ENCODE measurements around the gene SEMA4G.

The SEMA4G gene

DNA sequence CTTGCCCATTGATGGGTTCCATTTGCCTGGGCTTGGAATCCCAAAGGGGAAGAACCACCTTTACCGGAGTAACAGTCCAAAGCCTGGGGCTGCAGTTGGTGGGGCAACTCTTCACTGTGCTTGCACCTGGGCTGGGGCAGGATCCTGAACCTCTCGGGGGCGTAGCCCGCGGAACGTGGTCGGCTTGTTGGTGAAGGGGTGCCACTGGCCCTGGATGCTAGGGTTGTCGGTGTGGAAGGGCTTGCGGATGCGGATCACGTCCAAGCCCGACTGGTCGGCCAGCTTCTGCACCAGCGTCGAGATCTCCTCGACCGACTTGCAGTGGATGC lies 17.3 kb downstream of the SEMA4G start:
- Histone ChIP-seq H3K9me3 (ENCODE audit: insufficient read depth, low read length) (no peaks in the 10 kb centered on the region), H3K27ac (ENCODE audit: low read length) (no peak overlapping the region), H3K4me3 (ENCODE audit: low read length) (peak overlapping the region; percentile 93), H3K27me3 (ENCODE audit: low read depth, low read length) (no peaks in the 10 kb centered on the region), H3K79me2 (ENCODE audit: low read length) (peaks cover 57% of the 10 kb centered on the region), H3K4me2 (ENCODE audit: low read length) (peak overlapping the region; percentile 96), H3K9ac (ENCODE audit: low read length) (peak overlapping the region; percentile 76), H3K4me1 (ENCODE audit: low read length) (peaks cover 18% of the 10 kb centered on the region), H3K36me3 (replicated peaks; ENCODE audit: low read depth, low read length) (peaks cover 19% of the 10 kb centered on the region), H4K20me1 (ENCODE audit: insufficient read depth, low read length) (no peaks in the 10 kb centered on the region), H2AFZ (ENCODE audit: low read depth, low read length) (no peak overlapping the region)
- TF ChIP-seq EZH2phosphoT487 (IDR thresholded peaks at IDR 0.05; ENCODE audit: low read depth): no peak
- TF ChIP-seq, protein P1, sequence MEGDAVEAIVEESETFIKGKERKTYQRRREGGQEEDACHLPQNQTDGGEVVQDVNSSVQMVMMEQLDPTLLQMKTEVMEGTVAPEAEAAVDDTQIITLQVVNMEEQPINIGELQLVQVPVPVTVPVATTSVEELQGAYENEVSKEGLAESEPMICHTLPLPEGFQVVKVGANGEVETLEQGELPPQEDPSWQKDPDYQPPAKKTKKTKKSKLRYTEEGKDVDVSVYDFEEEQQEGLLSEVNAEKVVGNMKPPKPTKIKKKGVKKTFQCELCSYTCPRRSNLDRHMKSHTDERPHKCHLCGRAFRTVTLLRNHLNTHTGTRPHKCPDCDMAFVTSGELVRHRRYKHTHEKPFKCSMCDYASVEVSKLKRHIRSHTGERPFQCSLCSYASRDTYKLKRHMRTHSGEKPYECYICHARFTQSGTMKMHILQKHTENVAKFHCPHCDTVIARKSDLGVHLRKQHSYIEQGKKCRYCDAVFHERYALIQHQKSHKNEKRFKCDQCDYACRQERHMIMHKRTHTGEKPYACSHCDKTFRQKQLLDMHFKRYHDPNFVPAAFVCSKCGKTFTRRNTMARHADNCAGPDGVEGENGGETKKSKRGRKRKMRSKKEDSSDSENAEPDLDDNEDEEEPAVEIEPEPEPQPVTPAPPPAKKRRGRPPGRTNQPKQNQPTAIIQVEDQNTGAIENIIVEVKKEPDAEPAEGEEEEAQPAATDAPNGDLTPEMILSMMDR (IDR thresholded peaks at IDR 0.05; ENCODE audit: low read depth, low read length): no peak

DNA sequence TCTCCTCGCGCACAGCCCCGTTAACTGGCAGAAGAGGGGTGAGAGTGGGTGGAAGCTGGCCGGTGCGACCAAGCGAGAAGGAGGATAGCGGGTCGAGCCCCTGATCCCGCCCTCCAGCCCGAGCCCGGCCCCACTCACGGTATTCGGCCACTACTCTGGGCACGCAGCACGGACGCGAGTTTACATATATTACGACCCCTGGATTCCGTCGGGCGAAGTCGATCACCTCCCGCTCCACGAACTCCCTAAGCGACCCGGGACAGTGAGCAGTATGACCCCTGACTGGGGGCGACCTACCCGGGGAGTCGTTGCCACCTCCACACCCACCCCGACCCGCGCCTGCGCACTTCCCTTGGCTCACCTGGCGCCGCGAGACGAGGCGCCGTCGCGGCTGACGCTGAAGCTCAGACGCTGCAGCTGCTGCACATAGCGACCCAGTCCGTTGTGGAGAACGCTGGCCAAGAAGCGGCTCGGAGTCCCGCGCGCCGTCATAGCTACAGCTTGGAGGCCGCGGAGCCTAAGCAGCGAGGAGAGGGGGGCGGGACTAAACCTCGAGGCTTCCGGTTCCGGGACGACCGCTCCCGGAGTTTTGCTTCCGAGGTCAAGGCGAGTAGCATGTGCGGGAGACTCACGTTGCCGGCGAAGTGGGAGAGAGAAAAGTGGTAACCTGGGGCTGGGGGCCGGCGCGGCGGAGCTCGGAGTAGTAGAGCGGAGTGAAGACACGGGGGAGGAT lies 17.8 kb downstream of the SEMA4G start, which contains the start of the genes MRPL43 and TWNK:
Gene MRPL43 (minus strand): TSS at position 546 of the 733 bp plus-strand sequence. CDS start 54 bp downstream, at position 492.
Gene TWNK (plus strand): TSS at position 592 of the 733 bp plus-strand sequence. CDS start 668 bp downstream, outside the sequence.
- Histone ChIP-seq H4K20me1 (ENCODE audit: insufficient read depth, low read length) (no peaks in the 10 kb centered on the region), H3K4me2 (ENCODE audit: low read length) (peak within 1 kb of the TSS; percentile 96), H3K9me3 (ENCODE audit: insufficient read depth, low read length) (no peaks in the 10 kb centered on the region), H3K36me3 (replicated peaks; ENCODE audit: low read depth, low read length) (peaks cover 19% of the 10 kb centered on the region), H3K9ac (ENCODE audit: low read length) (peak within 1 kb of the TSS; percentile 76), H3K79me2 (ENCODE audit: low read length) (peaks cover 57% of the 10 kb centered on the region), H3K4me1 (ENCODE audit: low read length) (peaks cover 18% of the 10 kb centered on the region), H3K27ac (ENCODE audit: low read length) (peak within 1 kb of the TSS; percentile 60), H3K4me3 (ENCODE audit: low read length) (peak within 1 kb of the TSS; percentile 93), H2AFZ (ENCODE audit: low read depth, low read length) (peak within 1 kb of the TSS; percentile 88; the same call in 1 of the 2 replicates), H3K27me3 (ENCODE audit: low read depth, low read length) (no peaks in the 10 kb centered on the region)
- TF ChIP-seq EZH2phosphoT487 (IDR thresholded peaks at IDR 0.05; ENCODE audit: low read depth): no peak
- TF ChIP-seq, protein P1 (IDR thresholded peaks at IDR 0.05; ENCODE audit: low read depth, low read length): no peak

DNA sequence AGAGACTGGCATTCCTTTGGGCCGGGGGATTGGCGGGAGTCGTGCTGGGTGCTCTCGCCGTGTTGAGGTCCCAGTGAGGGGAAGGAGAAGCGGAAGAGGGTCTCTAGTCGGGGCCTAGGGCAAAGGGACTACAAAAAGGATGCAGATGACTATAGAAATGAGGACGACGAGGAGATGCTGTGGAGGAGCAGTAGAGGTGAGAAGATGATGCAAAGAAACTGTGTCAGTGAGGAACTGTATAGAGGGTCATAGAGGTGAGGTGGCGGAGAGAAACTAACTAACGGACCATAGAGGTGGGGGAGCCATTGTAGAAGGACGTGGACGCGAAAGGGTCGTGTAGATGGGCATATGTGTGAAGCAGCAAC lies 18.4 kb downstream of the SEMA4G start:
- Histone ChIP-seq H3K79me2 (ENCODE audit: low read length) (peaks cover 57% of the 10 kb centered on the region), H3K4me3 (ENCODE audit: low read length) (peak overlapping the region; percentile 93), H3K36me3 (replicated peaks; ENCODE audit: low read depth, low read length) (peaks cover 19% of the 10 kb centered on the region)

DNA sequence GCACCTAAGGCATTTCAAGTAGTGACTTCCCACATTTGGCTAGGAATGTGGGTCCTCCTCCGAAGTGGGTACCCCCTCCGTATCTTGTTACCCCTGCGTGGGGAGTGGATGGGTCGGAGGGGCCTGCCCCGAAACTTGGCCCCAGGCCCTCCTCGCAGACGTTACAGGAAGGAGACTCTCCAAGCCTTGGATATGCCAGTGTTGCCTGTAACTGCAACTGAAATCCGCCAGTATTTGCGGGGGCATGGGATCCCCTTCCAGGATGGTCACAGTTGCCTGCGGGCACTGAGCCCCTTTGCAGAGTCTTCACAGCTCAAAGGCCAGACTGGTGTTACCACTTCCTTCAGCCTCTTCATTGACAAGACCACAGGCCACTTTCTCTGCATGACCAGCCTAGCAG lies 18.9 kb downstream of the SEMA4G start:
- Histone ChIP-seq H3K4me3 (ENCODE audit: low read length) (peak overlapping the region; percentile 93), H2AFZ (ENCODE audit: low read depth, low read length) (no peak overlapping the region), H3K4me2 (ENCODE audit: low read length) (peak overlapping the region; percentile 96), H3K9ac (ENCODE audit: low read length) (peak overlapping the region; percentile 76), H3K27me3 (ENCODE audit: low read depth, low read length) (no peaks in the 10 kb centered on the region), H4K20me1 (ENCODE audit: insufficient read depth, low read length) (no peaks in the 10 kb centered on the region), H3K9me3 (ENCODE audit: insufficient read depth, low read length) (no peaks in the 10 kb centered on the region), H3K36me3 (replicated peaks; ENCODE audit: low read depth, low read length) (peaks cover 19% of the 10 kb centered on the region), H3K27ac (ENCODE audit: low read length) (no peak overlapping the region), H3K79me2 (ENCODE audit: low read length) (peaks cover 57% of the 10 kb centered on the region), H3K4me1 (ENCODE audit: low read length) (peaks cover 18% of the 10 kb centered on the region)
- TF ChIP-seq EZH2phosphoT487 (IDR thresholded peaks at IDR 0.05; ENCODE audit: low read depth): no peak
- TF ChIP-seq, protein P1 (IDR thresholded peaks at IDR 0.05; ENCODE audit: low read depth, low read length): no peak

More for the DNA sequence above, 18.4 kb downstream of the SEMA4G start:
- no peaks in the 10 kb centered on the region for H4K20me1 ChIP-seq (ENCODE audit: insufficient read depth, low read length)
- no peaks in the 10 kb centered on the region for H3K27me3 ChIP-seq (ENCODE audit: low read depth, low read length)
- peak overlapping the region; percentile 76 for H3K9ac ChIP-seq (ENCODE audit: low read length)
- H2AFZ ChIP-seq (ENCODE audit: low read depth, low read length): peak overlapping the region; percentile 88; the same call in 1 of the 2 replicates
- no peak overlapping the region for H3K27ac ChIP-seq (ENCODE audit: low read length)
- peak overlapping the region; percentile 96 for H3K4me2 ChIP-seq (ENCODE audit: low read length)
- H3K4me1 ChIP-seq (ENCODE audit: low read length): peaks cover 18% of the 10 kb centered on the region
- no peaks in the 10 kb centered on the region for H3K9me3 ChIP-seq (ENCODE audit: insufficient read depth, low read length)
- no peak for TF ChIP-seq EZH2phosphoT487 (IDR thresholded peaks at IDR 0.05; ENCODE audit: low read depth)
- TF ChIP-seq, protein P1 (IDR thresholded peaks at IDR 0.05; ENCODE audit: low read depth, low read length): no peak

Measured in OCI-LY3 (cell line).